Measurements from ENCODE around the gene RAD51B.

The RAD51B gene

GRCh38 chr14:68726093-68726695 lies 906.6 kb downstream of the RAD51B start:
- no peak for DNase-seq

GRCh38 chr14:68727315-68728047 lies 907.9 kb downstream of the RAD51B start:
- DNase-seq: no peak

DNA sequence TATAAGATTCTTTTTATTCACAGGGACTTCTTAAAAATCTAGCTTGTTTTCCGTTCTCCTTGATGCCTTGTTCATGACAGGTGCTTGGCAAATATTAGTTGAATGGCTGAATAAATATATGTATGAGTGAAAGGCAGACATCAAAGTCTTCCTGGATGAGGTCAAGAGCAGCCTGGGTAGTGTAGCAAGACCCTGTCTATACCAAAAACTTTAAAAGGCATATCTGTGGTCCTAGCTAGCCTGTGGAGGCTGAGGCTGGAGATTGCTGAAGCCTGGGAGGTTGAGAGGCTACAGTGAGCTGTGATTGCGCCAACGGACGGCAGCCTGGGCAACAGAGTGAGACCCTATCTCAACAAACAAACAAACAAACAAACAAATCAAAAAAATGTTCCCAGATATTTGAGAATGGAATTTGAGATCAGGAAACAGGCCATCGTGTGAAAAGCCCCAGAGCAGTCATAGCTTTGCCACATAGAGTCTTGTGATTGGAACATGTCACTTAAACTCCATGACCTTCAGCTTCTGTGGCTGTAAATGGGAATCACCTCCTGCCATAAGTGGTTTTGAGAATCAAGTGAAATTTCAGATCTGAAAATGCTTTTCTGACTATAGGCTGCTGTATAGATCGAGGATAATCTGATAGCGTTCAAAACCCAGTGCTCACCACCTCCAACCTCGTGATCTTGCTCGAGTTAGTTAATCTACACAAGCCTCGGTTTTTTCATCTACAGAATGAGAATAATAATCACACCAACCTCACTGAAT lies 908.9 kb downstream of the RAD51B start:
- no peak for DNase-seq

DNA sequence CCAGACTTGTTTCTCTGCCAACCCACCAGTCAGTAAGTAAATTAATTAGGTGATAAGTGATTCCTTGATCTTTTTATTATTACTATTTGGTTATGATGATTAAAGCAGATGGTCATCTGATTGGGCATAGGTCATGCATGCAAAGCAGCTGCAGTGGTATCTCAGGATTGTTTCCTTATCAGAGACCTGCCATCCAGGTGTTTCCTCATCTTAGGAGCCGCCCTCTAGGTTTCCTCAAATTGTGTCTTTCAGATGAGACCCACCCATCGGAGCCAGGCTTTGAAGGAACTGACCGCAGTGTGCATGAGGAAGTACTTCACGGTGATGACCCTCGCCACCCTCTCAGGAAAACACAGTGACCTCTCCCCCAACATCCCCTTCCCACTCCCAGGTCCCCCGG lies 910.0 kb downstream of the RAD51B start:
- DNase-seq: no peak

- no peak for DNase-seq
Observed at GRCh38 chr14:68730348-68730747, 910.8 kb downstream of the RAD51B start.

DNA sequence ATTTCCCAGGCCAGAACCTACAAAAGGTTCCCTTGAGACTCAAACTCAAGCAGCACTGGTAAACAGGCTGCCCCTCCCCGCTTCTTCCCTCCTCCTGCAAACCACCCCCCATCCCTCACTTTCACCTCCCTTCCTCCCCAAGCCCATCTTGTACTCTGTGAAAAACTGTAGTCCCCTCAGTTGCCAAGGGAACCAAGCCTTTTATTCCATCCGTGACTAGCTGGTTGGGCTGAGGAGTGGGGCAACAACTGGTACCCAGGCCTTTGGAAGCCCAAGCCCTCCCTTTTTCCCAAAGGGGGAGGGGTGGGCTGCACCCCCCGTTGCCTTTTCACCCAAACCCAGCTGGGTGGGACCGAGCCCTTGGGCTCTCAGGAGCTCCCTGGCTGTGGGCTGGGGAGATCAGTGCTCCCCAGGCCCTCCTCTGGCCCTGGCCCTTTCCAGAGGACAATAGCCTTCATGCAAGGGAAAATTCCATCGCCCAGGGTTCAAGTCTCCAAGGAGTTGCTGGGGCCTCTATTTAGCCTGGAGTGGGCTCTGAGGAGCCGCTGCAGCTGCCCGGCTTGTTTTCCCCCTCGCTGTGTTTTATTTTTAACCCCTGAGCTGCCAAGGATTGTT lies 911.3 kb downstream of the RAD51B start:
- DNase-seq: no peak

- no peak for DNase-seq
Observed at GRCh38 chr14:68733086-68733914, 913.7 kb downstream of the RAD51B start.

DNA sequence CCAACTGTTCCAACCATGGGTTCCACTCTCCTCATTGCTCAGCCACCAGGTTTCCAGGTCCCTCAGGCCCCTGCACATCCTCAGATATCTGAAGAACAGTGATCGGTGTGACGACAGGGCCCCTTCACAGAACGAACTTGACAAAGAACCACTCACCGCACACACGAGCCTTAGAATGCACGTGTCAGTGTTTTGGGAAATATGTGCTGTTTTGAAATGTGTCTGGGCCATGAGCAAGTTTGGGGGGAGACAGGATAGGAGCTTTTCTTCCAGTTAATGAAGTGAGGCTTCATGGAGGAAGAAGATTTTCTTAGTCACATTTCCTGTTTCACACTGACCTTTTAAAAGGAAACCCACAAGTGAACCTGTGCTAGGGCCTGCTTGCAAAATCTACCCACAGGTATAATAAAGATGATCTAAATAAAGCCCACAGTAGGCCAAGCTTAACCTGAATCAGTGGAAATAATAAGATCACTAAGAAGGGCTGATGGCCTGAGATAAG lies 914.7 kb downstream of the RAD51B start:
- DNase-seq: no peak

DNA sequence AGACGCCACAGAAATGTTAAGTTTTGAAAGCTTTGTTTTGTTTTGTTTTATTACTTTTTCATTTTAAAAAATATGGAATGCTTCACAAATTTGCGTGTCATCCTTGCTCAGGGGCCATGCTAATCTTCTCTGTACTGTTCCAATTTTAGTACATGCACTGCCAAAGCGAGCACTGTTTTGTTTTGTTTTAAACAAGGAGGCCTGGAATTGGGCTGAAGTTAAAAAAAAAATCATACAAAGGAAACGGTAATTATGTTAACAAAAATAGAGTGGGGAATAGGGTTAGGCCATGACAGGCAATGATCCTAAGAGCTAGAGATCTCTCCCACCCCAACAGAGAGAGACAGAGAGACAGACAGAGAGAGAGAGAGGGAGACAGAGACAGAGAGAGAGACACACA lies 916.3 kb downstream of the RAD51B start:
- no peak for DNase-seq

DNA sequence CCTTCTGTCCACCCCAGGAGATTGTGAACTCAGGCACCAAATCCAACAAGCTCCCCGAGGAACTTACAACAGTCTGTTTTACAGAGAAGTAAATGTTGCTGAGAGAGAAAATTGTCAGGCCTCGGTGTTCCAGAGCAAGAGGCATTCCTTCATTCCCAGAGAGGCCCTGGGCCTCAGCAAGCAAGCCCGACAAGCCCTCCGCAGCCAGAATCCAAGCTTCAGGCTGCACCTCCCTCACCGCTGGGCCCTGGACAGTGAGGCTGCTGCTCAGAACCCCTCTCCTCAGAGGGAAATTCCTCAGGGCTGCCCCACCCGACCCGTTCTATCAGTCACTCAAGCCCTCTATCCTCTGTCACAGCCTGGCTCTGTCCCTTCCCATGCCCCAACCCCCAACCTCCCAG lies 916.9 kb downstream of the RAD51B start:
- DNase-seq: no peak

GRCh38 chr14:68737086-68737485 lies 917.5 kb downstream of the RAD51B start:
- DNase-seq: no peak

GRCh38 chr14:68738559-68738958 lies 919.0 kb downstream of the RAD51B start:
- DNase-seq: no peak

DNA sequence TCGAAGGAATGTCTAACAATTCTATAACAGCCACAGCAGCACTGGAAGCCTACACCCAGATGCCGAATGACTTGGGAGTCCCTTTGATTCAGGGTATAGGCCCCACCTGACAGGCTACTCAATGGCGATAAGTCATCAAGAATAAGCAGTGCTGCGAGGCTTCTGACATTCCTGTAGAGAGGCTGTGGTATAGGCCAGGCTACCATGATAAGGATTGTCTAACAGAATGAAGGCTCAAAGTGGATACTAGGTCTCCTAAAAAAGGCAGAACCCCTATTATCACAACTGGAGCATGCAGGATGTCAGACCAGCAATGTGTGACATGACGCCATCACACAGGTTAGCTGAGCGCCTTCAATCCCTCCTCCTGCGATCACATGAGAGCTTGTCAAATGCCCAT lies 920.1 kb downstream of the RAD51B start:
- no peak for DNase-seq

- DNase-seq: no peak
Observed at GRCh38 chr14:68740788-68741476, 921.4 kb downstream of the RAD51B start.

DNA sequence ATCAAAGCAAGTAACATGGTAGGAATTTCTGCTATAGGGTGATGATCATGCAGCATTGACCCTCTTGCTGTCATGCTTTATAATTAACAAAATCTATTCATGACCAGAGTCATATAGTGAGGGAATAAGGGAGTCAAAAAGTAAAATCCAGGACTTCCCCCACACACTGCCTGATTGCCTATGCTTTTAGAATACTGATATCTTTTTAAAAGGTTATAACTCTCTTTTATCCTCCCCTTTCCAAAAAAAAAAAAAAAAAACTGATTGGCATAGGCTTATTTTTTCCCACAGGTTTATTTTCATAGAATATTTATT lies 921.9 kb downstream of the RAD51B start:
- no peak for DNase-seq

DNA sequence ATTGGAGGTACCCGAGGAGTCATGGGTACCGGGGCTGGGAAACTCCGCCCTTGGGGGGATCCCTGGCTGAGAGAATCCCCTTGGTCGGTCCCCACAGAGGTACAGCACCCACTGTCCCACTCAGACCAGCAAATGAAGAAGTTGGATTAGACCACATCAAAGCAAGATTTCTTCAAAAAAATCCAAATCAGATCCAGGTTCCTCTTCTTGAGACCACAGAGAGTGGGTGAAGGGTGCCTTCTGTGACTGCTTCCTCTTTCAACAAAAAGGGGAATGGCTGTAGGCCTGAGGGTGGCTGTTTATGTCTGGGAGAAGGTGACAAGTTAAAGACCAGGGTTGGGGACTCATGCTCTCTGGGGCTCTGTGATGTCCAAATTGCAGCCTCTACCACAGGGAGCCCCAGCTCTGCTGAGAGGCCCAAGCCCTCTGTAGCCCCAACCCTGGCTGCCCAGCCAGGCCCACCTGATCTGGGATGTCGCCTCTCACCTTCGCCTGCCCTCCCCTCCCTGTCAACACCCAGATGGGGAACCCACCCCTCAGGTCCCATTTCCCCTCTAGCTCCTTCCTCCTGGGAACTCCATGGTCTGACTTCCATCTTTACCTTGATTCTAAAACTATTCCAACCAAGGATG lies 922.4 kb downstream of the RAD51B start:
- no peak for DNase-seq

GRCh38 chr14:68744613-68745012 lies 925.0 kb downstream of the RAD51B start:
- no peak for DNase-seq

DNA sequence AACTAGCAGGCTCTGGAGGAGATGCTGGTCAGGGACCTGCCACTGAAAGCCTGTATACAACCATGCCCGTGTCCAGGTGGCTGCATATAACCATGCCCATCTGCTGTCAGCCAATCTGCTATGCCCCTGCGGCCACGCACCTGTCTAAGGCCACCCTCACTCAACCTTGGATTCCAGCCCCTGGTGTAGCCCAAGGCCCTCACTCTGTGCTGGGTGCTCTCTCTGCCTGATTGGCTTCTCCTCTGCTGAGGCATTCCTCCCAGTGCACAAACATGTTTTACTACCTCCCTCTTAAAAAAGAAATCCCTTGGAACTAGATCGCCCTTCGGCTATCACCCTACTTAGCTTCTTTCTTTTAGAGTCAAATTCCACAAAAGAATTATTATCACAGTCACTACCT lies 927.8 kb downstream of the RAD51B start:
- DNase-seq: no peak

DNA sequence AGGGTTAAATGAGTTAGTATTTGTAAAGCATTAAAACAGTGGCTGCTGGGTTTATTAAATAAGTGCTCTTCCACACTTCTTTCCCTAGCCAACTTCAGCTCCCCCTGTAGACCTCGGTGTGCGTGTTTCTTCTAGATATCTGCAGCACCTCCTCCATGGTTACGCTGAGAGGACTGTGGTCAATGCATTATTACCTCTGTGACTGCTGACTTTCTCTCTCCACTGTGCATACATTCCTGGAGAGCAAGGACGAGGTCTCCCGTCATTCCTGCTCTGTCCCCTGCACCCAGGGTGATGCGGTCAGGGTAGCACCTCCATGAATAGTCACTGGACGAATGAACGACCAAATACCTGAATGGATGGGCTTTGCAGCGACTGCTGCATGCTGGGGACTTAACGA lies 928.7 kb downstream of the RAD51B start:
- no peak for DNase-seq

- no peak for DNase-seq
Observed at GRCh38 chr14:68748691-68749090, 929.1 kb downstream of the RAD51B start.
